AG08395 (cell line): ENCODE data around the gene HECTD2.
A peak's percentile ranks its signal among the peaks of the same experiment; 100 is the strongest.
"Not testable (repeated sequence)": the region's sequence is repeated elsewhere in the genome, so short reads cannot be mapped to it uniquely, and the experiment has no call there.

Experiments
- DNase-seq: peaks from one replicate; pipeline ENCODE4 v3.0.0; 2012; ENCODE audit warnings: mixed read lengths, low spot score

Gene HECTD2

DNA sequence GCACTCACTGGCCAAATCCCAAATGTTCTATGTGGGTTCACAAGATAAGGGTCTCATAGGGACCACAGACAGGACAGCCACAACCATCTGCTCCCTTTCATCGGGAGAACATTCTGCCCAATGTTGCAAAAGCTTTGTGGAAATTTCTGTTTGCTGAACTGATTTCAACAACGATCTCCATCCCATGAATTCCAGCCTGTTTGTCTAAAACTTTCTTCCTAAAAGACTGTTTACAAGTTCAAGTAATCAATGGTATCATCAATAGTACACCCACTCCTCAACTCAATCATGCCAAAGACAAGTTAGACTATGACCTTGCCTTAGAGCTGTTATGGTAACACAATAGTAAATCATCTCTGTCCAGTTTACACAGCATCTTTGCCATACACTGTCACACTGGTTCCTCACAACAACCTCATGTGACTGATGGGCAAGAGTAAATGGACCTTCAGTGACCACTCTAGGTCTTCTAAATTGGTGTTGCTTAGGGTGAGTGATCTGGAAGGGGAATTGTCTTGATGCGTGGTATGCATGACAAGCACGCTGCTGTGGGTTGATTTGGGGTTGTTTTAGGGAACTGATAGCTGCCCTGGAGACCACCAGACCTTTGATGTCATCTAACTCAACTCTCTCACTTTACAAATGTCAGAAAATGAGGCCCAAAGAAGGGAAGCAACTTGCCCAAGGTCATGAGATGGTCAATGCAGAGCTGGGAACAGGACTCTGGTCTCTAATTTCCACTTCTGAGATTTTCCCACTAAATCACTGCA is 127.7 kb downstream of the HECTD2 start:
- DNase-seq, result no peak

DNA sequence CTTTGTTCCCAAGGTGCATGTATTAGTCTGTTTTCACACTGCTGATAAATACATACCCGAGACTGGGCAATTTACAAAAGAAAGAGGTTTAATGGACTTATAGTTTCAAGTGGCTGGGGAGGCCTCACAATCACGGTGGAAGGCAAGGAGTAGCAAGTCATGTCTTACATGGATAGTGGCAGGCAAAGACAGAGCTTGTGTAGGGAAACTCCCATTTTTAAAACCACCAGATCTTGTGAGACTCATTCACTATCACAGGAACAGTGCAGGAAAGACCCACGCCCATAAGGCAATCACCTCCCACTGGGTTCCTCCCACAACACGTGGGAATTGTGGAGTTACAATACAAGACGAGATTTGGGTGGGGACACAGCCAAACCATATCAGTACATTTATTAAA is 129.8 kb downstream of the HECTD2 start:
- no peak for DNase-seq

DNA sequence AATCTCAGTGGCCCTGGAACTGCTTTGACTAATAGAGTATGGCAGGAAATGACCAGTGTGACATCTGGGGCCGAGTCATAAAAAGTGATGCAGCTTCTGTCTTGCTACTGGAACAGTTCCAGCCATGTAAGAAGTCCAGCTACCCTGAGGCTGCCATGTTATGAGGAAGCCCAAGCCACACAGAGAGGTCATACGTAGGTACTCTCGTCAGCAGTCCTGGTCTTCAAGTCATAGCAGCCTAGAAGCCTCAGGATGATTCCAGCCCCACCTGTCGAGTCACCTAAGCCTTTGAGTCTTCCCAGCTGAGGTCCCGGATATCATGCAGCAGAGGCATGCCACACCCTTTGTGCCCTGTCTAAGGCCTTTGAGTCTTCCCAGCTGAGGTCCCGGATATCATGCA is 130.6 kb downstream of the HECTD2 start:
- DNase-seq, result peak; percentile 61

DNA sequence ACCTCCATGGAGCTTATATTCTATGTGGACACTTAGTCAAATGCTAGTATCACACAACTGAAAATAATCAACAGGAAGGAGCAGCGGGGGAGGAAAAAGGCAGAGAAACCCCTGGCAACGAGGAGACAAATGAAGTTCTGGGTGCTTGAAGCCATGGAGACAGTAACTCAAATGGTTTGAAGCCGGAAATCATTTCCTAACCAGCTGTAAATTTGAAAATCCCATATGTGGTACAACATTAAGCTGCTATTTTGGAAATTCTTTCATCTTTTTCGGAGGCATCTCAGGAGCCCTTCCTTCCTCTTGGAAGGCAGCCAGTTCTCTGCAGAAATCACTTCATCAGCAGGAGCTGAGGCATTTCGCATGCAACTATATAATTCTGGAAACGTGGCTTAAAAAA is 131.3 kb downstream of the HECTD2 start:
- peak; percentile 60 for DNase-seq

DNA sequence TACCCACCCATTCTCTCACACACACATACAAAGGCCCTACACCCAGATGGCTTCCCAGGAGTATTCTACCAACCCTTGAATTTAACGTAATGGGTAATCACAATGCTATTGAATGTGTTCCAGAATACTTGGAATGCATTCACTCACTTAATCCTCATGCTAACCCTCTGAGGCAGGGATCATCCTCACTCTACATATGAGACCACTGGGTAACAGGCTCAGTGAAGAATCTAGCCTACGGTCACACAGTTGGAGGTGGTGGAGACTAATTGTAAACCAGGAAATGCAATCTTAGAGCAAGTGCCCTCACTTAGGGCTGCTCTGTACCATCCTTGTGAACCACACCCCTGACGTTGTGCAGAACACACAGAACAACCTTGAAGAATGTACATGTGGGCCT is 135.2 kb downstream of the HECTD2 start:
- no peak for DNase-seq

DNA sequence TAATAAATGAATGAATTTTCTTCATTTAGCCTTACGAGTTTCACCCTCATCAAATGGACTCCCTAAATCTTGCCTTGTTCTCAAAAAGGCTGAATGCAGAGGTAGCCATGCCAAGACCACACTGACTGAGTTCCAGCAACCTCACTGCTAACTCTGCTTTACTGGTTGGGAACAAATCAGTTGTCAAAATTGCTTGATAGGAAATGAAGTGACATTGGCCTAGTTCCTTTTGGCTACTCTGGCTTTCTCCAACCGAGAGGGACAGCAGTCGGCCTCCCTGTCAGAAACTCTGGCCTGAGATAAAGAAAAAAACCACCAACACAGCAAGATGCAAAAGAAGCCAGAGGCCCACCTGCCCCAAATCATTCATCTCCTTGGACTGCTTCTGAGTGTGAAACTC is 135.7 kb downstream of the HECTD2 start:
- DNase-seq, result no peak

DNA sequence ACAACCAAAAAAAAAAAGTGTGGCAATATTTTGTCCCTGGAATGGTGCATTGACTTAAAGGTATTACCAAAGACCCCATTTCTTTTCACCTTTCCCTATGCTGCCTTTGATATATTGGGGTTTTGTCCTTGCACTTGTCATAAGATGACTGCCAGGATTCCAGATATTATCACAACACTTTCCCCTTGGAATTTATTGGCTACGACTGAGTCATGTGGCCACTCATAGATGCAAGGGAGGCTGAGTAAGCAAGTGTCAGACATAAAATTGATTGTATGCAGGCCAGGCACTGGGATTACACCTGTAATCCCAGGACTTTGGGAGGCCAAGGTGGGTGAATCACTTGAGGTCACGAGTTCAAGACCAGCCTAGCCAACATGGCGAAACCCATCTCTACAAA is 139.1 kb downstream of the HECTD2 start:
- no peak for DNase-seq

DNA sequence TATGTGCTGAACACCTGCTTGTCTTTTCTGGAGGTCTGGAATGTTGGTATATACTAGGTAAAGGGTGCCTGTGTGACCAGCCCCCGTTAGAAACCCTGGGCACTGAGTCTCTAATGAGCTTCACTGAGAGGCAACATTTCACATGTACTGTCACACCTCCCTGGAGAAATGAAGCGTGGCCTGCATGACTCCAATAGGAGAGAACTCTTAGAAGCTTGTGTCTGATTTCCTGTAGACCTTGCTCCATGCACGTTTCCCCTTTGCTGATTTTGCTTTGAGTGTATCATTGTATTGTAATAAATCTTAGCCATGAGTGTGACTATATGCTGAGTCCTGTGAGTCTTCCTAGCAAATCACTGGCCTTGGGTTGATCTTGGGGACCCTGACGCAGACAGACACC is 139.9 kb downstream of the HECTD2 start:
- DNase-seq, result no peak

DNA sequence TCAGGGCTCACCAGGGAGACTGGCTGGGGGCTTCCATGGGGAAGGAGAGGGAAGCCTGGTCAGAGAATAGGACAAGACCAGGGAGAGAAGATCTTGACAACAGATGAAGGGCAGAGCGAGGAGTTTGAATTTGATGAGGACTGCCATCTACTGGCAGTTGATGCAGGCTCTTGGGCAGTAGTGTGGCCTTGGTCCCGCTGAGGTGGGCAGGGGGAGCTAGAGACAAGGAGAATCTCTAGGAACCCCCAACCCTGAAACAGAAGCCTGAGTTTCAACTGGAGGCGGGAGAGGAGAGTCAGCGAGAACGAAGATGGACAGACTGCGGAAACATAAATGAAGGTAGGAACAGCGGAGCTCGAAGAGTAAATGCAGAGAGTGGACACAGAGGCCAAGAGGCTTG is 141.7 kb downstream of the HECTD2 start:
- DNase-seq, result peak; percentile 54

DNA sequence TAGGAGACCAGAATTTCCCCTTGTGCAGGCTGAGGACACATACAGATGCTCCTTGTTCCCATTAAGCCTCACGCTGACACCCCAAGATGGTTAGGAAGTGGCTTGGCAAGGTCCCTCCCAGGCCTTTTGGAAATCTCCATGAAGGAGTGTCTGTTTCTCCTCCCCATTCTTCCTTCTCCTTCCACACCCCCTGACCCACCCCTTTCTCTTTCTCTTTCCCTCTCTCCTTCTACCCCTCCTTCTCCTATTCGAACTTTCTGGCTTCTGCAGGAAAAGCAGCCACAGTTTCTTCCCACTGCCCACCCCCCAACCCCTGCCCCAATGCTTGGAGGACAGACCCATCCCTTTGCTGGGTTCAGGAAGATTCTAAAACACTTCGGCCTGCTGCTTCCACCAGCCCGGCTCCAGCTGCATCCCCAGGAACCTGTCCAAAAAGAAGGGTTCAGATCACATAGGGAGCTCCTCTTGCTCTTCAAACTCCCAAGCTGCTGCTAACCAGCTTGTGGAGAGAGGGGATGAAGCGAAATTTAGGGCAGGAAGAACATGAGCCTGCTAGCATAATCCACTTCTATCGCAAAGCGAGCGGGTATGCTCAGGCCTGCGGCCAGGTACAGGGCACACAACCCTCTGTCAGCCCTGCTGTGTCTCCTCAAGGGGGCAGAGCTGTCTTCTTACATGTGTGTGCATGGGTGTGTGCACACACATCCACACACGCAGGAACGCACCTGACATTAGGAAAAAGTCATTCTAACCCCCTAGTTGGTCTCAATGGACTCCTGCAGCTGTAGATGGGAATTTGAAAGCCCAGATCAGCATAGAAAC is 142.3 kb downstream of the HECTD2 start:
- DNase-seq, result no peak

DNA sequence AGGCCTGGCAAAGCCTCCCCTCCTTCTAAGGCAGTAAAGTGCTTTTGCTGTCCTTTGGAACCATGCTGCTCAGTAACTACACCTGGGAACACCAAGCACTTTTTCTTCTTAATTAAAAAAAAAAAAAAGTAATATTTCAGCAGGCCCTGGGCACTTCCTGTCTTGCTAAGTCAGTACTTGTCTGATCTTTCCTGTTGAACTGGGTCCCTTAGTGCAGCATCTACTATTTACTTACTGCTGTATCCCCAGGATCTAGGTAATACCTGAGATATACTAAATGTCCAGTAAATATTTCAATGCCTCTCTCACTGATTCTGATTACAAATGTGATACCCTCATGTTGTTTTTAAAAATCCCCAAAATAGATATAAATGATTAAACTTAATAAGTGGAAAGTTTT is 145.3 kb downstream of the HECTD2 start:
- DNase-seq, result no peak

DNA sequence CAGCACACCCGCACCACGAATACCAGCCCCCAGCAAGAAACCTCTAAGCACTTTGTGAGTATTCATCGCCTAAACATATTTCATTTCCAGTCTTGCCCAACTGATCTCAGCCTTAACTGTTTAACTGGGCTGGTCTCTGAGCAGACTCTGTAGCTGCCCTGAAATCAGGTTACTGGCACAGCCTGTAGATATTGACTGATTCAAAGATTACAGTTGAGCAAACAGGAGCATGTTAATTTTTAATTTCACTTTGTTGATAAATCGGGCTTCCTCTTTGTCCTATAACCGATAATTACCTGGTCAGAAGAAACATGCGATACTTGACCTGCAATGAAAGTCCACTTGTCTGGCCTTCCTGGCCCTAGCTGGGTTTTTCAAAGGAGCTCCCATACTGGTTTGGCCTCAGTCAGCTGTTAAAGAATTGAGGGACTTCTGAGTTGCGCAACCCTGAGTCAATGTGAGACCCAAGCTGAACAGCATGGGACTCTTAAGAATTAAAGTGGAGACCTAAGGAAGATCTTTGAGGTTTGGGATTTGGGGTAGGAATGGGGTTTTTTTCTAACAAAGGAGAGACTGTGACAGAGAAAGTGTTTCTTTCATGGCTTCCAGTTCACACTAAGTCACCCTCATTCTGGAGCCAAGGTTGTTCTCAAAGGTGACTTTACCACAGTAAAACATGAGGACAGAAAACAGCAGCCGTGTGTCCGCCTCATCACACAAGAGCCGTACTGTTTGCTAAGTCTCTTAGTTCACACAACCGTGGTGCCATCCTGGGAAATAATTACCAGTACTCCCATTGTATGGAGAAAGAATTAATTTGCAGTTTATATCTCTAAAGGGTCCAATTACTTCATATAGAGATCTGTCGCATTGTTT is 146.8 kb downstream of the HECTD2 start:
- no peak for DNase-seq

DNA sequence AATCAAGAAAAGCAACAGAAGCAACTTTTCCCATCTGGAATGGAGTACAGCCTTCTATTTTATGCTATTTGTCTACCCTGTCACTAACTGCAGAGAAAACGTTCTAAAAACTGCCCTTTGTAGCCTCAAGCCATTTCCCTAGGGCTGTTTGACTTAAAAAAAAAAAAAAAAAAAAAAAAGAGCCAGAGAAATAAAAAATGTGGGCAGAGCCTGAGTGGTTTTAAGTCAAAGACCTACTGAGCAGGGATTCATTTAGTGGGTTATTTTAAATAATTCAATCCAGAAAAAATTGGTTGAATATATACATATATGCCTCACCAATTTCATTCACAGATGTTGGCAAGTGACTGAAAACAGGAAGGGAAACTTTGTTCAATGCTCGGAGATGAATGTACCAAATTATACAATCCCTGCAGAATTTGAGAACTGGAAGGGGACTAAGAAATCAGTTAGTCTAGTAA is 147.5 kb downstream of the HECTD2 start:
- no peak for DNase-seq

DNA sequence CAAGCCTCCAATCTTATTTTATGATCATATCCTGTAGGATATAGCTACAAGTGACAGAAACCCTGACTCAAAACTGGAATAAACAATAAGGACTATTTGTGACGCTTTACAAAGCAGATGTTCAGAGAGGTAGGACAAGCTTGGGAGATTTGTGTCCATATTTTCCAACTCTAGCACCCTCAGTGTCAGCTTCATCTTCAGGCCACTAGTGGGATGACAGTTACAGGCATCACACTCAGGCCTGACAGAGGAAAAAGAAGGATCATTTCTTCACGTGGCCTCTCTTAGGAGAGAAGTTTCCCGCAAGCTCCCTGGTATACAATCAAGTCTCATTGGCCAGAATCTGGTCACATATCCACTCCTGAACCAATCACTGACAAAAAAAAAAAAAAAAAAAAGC is 148.3 kb downstream of the HECTD2 start:
- no peak for DNase-seq

DNA sequence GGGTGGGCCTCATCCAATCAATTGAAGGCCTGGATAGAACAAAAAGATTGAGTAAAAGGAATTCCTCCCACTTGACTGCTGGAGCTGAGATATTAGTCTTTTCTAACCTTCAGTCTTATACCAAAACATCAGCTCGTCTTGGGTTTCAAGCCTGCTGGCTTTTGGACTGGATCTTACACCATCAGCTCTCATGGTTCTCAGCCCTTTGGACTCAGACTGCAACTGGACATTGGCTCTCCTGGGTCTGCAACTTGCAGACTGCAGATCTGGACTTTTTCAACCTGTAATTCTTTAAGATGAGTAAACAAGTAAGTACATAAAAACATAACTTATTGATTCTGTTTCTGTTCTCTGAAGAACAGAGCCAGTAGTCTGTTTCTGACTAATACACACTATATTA is 149.0 kb downstream of the HECTD2 start:
- no peak for DNase-seq

DNA sequence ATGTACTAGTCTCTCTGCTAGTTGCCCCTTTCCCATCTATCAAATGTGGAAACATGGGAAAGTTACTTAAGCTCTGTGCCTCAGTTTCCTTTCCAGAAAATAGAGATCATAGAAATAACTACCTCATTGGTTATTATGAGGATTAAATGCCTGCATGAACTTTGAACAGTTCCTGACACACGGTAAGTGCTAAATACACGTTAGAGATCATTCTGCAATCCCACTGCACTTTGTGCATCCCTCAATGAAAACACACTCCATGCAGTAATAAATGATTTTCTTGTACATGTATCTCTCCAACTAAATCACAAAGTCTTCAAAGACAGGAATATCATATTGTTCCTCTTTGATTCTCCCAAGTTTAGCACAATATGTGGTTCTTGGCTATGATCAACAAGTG is 149.6 kb downstream of the HECTD2 start:
- DNase-seq, result no peak

DNA sequence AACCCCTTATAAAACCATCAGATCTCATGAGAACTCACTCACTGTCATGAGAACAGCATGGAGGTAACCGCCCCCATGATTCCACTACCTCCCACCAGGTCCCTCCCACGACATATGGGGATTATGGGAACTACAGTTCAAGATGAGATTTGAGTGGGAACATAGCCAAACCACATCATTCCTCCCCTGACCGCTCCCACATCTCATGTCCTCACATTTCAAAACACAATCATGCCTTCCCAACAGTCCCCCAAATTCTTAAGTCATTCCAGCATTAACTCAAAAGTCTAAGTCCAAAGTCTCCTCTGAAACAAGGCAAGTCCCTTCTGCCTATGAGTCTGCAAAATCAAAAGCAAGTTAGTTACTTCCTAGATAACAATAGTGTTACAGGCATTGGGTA is 150.7 kb downstream of the HECTD2 start:
- not testable (repeated sequence) for DNase-seq

DNA sequence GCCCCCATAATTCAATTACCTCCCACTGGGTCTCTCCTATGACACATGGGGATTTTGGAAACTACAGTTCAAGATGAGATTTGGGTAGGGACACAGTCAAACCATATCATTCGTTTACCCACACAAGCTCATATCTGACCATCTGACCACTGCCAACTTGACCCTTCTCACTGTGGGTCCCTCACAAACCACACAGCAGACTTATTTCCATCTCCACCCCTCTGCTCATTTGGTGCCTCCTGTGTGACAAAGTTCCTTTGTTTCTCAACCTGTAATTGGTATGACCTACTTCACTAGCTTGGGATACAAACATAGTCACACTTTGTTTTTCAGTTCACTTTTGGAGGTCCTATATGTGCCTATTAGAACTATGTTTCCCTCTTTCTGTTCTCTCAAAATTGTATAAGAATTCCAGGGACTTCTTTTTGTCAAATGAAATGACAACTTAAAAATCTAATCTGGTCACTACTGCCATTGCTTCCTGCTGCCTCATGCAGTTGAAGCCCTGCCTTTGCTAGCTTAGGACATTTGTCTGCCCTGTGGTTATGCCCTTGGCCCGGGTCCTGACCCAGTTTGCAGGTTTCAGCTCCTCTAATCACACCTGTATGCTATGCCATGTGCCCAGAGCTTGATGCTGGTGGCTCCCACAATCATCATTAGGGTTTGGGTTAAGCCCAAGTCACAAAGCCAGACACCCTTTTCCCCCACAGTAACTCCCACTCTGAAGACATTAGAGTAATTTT is 152.9 kb downstream of the HECTD2 start:
- no peak for DNase-seq

DNA sequence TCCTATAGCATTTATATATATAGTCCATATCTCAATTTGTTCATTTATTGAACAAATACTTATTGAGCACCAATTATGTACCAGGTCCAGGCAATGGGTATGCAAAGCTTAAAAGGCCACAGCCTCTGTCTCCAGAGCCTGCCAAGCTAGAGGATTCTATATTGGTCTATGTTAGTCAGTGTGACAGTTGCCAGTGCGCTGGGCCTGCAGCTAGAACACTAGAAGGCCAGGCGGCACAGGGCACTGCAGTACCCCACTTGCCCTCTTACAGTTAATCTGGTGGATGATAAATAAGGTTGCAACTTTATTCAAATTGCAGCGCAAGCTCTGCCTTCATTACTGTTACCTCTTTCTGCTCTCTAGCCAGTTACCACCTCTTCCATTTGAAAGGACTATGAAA is 153.9 kb downstream of the HECTD2 start:
- no peak for DNase-seq
